Endothelial cell of umbilical vein (primary cell): ENCODE data around the gene PAK6. TPM values are rescaled to one million over a fixed set of nuclear protein-coding genes. Genes with fewer than 3 reads are reported as not detected.

ENCODE experiments used
- BruUV-seq: library from RNA; stranded (reverse); fragments of 400-500 nt; replicated peaks from 2 replicates; lab custom pipeline; 2021; lab: Mats Ljungman, UMichigan
- CTCF ChIA-PET: fragments of 300-600, 350-600 bp; sonication (Branson Sonifier 250); formaldehyde crosslinking; loops from one replicate; lab custom pipeline; 2021; ENCODE audit warnings: antibody characterized with exemption, inconsistent platforms; lab: Charles Lee
- POLR2A ChIA-PET: fragments of 300-600, 350-600 bp; sonication (Branson Sonifier 250); formaldehyde crosslinking; loops from one replicate; lab custom pipeline; 2021; ENCODE audit warnings: antibody characterized with exemption, inconsistent platforms; lab: Charles Lee
- DNase-seq: peaks from one replicate; pipeline ENCODE4 v3.0.0-alpha.2; 2011; ENCODE audit warnings: low read depth, low spot score
- FAIRE-seq: peaks from 2 replicates; lab custom pipeline; 2011; peaks lifted over from hg19 to GRCh38; lab: Jason Lieb, UNC
- H2AFZ ChIP-seq: 2 replicates; pipeline ENCODE4 v1.6.0; 2012; ENCODE audit warnings: low read depth, low read length, control low read depth, inconsistent platforms
- H3K27ac ChIP-seq: 2 replicates; pipeline ENCODE4 v1.5.1; 2011; ENCODE audit warnings: low read depth, mild to moderate bottlenecking, control low read depth, low read length, moderate library complexity; ENCODE audit not compliant: insufficient read depth
- H3K27me3 ChIP-seq, 2 experiments: 2 replicates each; pipeline versions ENCODE4 v1.6.0 to v1.6.1; 2011; ENCODE audit warnings: low read length in 2 of 2, mixed read lengths in 1 of 2; ENCODE audit not compliant: control insufficient read depth in 2 of 2, insufficient read depth in 2 of 2
- H3K36me3 ChIP-seq, 2 experiments: 2 replicates in 1 of 2; 3 replicates in 1 of 2; pipeline ENCODE4 v1.5.1; 2011; ENCODE audit warnings: low read length in 2 of 2, mild to moderate bottlenecking in 1 of 2, moderate library complexity in 1 of 2; ENCODE audit not compliant: control insufficient read depth in 2 of 2, insufficient read depth in 2 of 2; ENCODE audit errors: extremely low read depth in 1 of 2
- H3K4me1 ChIP-seq: 3 replicates; pipeline ENCODE4 v1.5.1; 2011; ENCODE audit warnings: mild to moderate bottlenecking, low read length; ENCODE audit not compliant: control insufficient read depth, insufficient read depth; ENCODE audit errors: extremely low read depth
- H3K4me2 ChIP-seq: 2 replicates; pipeline ENCODE4 v1.6.1; 2011; ENCODE audit warnings: low read length, control low read depth, mixed read lengths; ENCODE audit not compliant: insufficient read depth
- H3K4me3 ChIP-seq, 3 experiments: fragments of 200-600 bp in 1 of 3; sonication (generic), shearing (Covaris generic) in 1 of 3; replicated peaks in 1 of 3; 2 replicates each; pipeline ENCODE4 v1.5.1; 2011 to 2016; ENCODE audit warnings: control low read depth in 3 of 3, low read length in 3 of 3, mild to moderate bottlenecking in 2 of 3, inconsistent platforms in 1 of 3, low read depth in 1 of 3, moderate library complexity in 1 of 3; ENCODE audit not compliant: insufficient read depth in 1 of 3
- H3K79me2 ChIP-seq: 2 replicates; pipeline ENCODE4 v1.6.0; 2012; ENCODE audit warnings: low read length, inconsistent platforms; ENCODE audit not compliant: control insufficient read depth, insufficient read depth
- H3K9ac ChIP-seq: replicated peaks from 2 replicates; pipeline ENCODE3; 2011; ENCODE audit warnings: low read length, control low read depth; ENCODE audit not compliant: insufficient read depth; ENCODE audit errors: extremely low read depth
- H3K9me1 ChIP-seq: replicated peaks from 3 replicates; pipeline ENCODE4 v1.6.0; 2011; ENCODE audit warnings: mild to moderate bottlenecking, low read length; ENCODE audit not compliant: control insufficient read depth, insufficient read depth; ENCODE audit errors: extremely low read depth
- H3K9me3 ChIP-seq: replicated peaks from 2 replicates; pipeline ENCODE4 v1.5.1; 2012; ENCODE audit warnings: low read length, inconsistent platforms; ENCODE audit not compliant: control insufficient read depth, insufficient read depth
- H4K20me1 ChIP-seq: replicated peaks from 2 replicates; pipeline ENCODE3; 2011; ENCODE audit warnings: mild to moderate bottlenecking, low read length; ENCODE audit not compliant: control insufficient read depth, insufficient read depth; ENCODE audit errors: extremely low read depth
- EZH2 ChIP-seq: IDR thresholded peaks from 2 replicates; pipeline ENCODE4 v1.6.1; 2012; ENCODE audit warnings: borderline replicate concordance, low read depth, mild to moderate bottlenecking, moderate library complexity, low read length, inconsistent platforms; ENCODE audit not compliant: severe bottlenecking
- GATA2 ChIP-seq: IDR thresholded peaks from 2 replicates; pipeline ENCODE4 v1.7.0; 2011; ENCODE audit warnings: low read depth, mild to moderate bottlenecking, moderate library complexity, mixed read lengths, low read length; ENCODE audit not compliant: insufficient read length, insufficient read depth
- JUN ChIP-seq: IDR thresholded peaks from 2 replicates; pipeline ENCODE4 v1.6.1; 2011; ENCODE audit warnings: borderline replicate concordance, low read depth; ENCODE audit not compliant: insufficient read length, insufficient read depth
- MYC ChIP-seq: IDR thresholded peaks from one replicate; pipeline ENCODE4 v1.6.1; 2011; ENCODE audit warnings: mild to moderate bottlenecking, low read depth, low read length
- POLR2A ChIP-seq: IDR thresholded peaks from 2 replicates; pipeline ENCODE4 v1.6.1; 2012; ENCODE audit warnings: low read depth, mild to moderate bottlenecking, control low read depth, low read length
- POLR2AphosphoS5 ChIP-seq: IDR thresholded peaks from 2 replicates; pipeline ENCODE4 v1.6.1; 2012; ENCODE audit warnings: low read depth, mild to moderate bottlenecking, control low read depth, low read length, moderate library complexity; ENCODE audit not compliant: insufficient read depth
- dilution Hi-C: fragments of 300-500 bp; cut with MboI; formaldehyde crosslinking; loops from one replicate; pipeline ENCODE4 v1.15.0; 2019; ENCODE audit warnings: low sequenced_read_pairs; ENCODE audit not compliant: extremely low pct_ligation_motif_present
- intact Hi-C: fragments of 100-400 bp; cut with micrococcal nuclease; formaldehyde crosslinking; loops from one replicate; pipeline ENCODE4 v1.10.0; 2022
- polyA plus RNA-seq, 4 experiments: library from polyadenylated mRNA; depleted of rRNA in 3 of 4; stranded (reverse) in 3 of 4; unstranded in 1 of 4; fragments of >200 nt; gene quantifications; 2 replicates each; pipeline versions ENCODE4 v1.2.1 to v1.2.3, GENCODE V29; 2011 to 2012; ENCODE audit warnings: missing spikeins in 1 of 4
- total RNA-seq: library from RNA; stranded (reverse); gene quantifications from 2 replicates; pipeline ENCODE4 v1.2.3, GENCODE V29; 2021
- TF ChIP-seq, protein P1 (sequence below), 2 donors: IDR thresholded peaks; 1 replicate in 1 of 2; 2 replicates in 1 of 2; pipeline ENCODE4 v1.5.1; 2011; ENCODE audit warnings: low read length in 2 of 2, mild to moderate bottlenecking in 2 of 2, moderate library complexity in 2 of 2, control low read depth in 1 of 2, inconsistent platforms in 1 of 2, low read depth in 1 of 2; ENCODE audit not compliant: insufficient read depth in 1 of 2; ENCODE audit errors: extremely low read depth in 1 of 2

The PAK6 gene
- total and polyA plus RNA-seq, 2 donors (not counting 3 experiments of a cell fraction or from before 2014, with no cell fraction given) = not detected

DNA sequence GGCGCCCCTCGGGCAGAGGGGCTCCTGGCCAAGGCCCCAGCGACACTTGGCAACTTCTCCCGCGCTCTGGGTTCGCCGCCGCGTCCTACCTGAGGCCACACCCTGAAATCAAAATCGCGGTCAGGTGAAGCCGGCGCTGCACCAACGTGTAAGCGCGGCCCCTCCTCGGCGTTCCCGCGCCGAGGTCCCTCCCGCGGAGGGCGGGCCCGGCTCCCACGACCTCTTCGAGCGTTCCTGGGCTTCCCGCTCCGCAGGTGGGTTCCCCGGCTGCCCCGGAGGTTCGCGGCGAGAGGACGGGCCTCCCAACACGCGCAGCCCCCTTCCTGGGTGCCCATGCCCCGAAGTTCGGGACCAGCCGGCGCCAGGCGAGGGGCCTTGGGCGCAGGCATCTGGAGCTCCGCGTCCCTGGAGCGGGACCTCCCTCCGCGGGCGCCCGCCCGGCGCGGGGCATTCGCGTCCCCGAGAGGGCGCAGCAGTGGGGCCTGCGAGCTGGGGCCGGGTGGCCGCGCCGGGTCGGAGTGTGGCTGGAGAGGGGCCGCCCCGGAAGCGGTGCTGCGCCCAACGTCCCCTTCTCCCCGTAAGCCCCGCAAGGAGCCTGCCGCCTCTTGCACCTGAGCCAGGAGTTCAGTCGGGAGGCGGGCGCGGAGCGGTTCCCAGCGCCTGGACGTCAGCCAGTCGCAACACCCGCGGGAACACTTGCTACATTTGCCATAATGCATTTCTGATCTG, 13.7 kb downstream of the PAK6 start:
- FAIRE-seq (no peak), DNase-seq (peak; percentile 19)
- POLR2A ChIA-PET = no interaction called here
- BruUV-seq = no TSS peak
- no peak overlapping the region for H3K9ac ChIP-seq
- peaks cover 34 to 37% of the 10 kb centered on the region in 2 experiments for H3K27me3 ChIP-seq
- no peaks in the 10 kb centered on the region for H4K20me1 ChIP-seq
- peak overlapping the region; percentile 37 for H3K4me2 ChIP-seq
- intact Hi-C loops = no loop called here
- TF ChIP-seq EZH2 (peak; percentile 95), JUN (no peak), POLR2A (no peak), POLR2AphosphoS5 (no peak), MYC (no peak), GATA2 (no peak)
- TF ChIP-seq, protein P1, sequence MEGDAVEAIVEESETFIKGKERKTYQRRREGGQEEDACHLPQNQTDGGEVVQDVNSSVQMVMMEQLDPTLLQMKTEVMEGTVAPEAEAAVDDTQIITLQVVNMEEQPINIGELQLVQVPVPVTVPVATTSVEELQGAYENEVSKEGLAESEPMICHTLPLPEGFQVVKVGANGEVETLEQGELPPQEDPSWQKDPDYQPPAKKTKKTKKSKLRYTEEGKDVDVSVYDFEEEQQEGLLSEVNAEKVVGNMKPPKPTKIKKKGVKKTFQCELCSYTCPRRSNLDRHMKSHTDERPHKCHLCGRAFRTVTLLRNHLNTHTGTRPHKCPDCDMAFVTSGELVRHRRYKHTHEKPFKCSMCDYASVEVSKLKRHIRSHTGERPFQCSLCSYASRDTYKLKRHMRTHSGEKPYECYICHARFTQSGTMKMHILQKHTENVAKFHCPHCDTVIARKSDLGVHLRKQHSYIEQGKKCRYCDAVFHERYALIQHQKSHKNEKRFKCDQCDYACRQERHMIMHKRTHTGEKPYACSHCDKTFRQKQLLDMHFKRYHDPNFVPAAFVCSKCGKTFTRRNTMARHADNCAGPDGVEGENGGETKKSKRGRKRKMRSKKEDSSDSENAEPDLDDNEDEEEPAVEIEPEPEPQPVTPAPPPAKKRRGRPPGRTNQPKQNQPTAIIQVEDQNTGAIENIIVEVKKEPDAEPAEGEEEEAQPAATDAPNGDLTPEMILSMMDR (IDR thresholded peaks at IDR 0.05; ENCODE audit: extremely low read depth in 1 of 2, insufficient read depth in 1 of 2, low read depth in 1 of 2, low read length in 2 of 2) = no peak
- no peak overlapping the region for H3K27ac ChIP-seq
- H3K9me3 ChIP-seq = no peaks in the 10 kb centered on the region
- no peaks in the 10 kb centered on the region for H3K79me2 ChIP-seq
- no peaks in the 10 kb centered on the region for H3K36me3 ChIP-seq
- peaks cover 11% of the 10 kb centered on the region for H3K4me1 ChIP-seq
- dilution Hi-C loops = no loop called here
- CTCF ChIA-PET = interaction anchor here (1.1 to 1.8 kb wide), 2 partner anchors 22 to 35 kb away, joined by 4 to 8 read pairs; no protein-coding TSS in a partner anchor
- peak overlapping the region in 2 of 3 experiments; percentile 22 to 28 for H3K4me3 ChIP-seq
- no peaks in the 10 kb centered on the region for H3K9me1 ChIP-seq
- H2AFZ ChIP-seq = peak overlapping the region; percentile 59
